Left lung (tissue), 10 donors: Measurements from ENCODE around the gene ELL. TPM values are rescaled to one million over a fixed set of nuclear protein-coding genes. Genes with fewer than 3 reads are reported as not detected.

ENCODE experiments used
- ATAC-seq: fragments of 200-7000 bp; cut with Tn5 transposase; one replicate; pipeline ENCODE4 v1.9.1; 2020; ENCODE audit warnings: moderate library complexity
- DNase-seq, 4 donors: peaks; one replicate each; pipeline ENCODE4 v3.0.0-alpha.2; 2013 to 2020
- H3K27ac ChIP-seq, 2 donors: fragments of 200-600 bp; sonication (generic) in 1 of 2; one replicate each; pipeline versions ENCODE4 v1.5.0 to v1.8.0; 2020 to 2021
- H3K27me3 ChIP-seq, 2 donors: fragments of 200-600 bp; sonication (generic) in 1 of 2; one replicate each; pipeline versions ENCODE4 v1.5.0 to v1.8.0; 2020 to 2021
- H3K36me3 ChIP-seq, 2 donors: fragments of 200-600 bp; sonication (generic) in 1 of 2; one replicate each; pipeline versions ENCODE4 v1.5.0 to v1.8.0; 2020 to 2021
- H3K4me1 ChIP-seq, 2 donors: fragments of 200-600 bp; one replicate each; pipeline ENCODE4 v1.8.0; 2021
- H3K4me3 ChIP-seq, 2 donors: fragments of 200-600 bp; sonication (generic) in 1 of 2; one replicate each; pipeline versions ENCODE4 v1.5.0 to v1.8.0; 2020 to 2021; ENCODE audit warnings: mild to moderate bottlenecking in 1 of 2
- H3K9me3 ChIP-seq, 2 donors: fragments of 200-600 bp; sonication (generic) in 1 of 2; one replicate each; pipeline versions ENCODE4 v1.5.0 to v1.8.0; 2020 to 2021
- CTCF ChIP-seq, 2 donors: fragments of 200-600 bp; sonication (generic) in 1 of 2; IDR thresholded peaks; one replicate each; pipeline versions ENCODE4 v1.5.0 to v1.8.0; 2021; ENCODE audit warnings: antibody characterized with exemption in 2 of 2
- intact Hi-C, 2 donors: fragments of 100-400 bp; cut with DNase I; formaldehyde crosslinking; loops; one replicate each; pipeline versions ENCODE4 v1.11.2 to v1.14.2; 2022
- polyA plus RNA-seq, 6 donors: library from polyadenylated mRNA; unstranded; fragments of 120-200 nt; gene quantifications; one replicate each; pipeline ENCODE4 v1.2.1, GENCODE V29; 2013; ENCODE audit not compliant: insufficient read length in 6 of 6
- total RNA-seq, 2 donors: library from RNA; stranded (reverse); fragmentation: NEBNext Ultra II Directional; extraction: Animal tissue kit (Norgen Biotek cat#: 25700); gene quantifications; one replicate each; pipeline ENCODE4 v1.2.1, GENCODE V29; 2021
- donor health status: DM: no; HTN: yes; CAD: no.
- donor health status: DM: no; HTN: no; CAD: no.

Gene ELL
- total and polyA plus RNA-seq, 8 donors: 8.5 to 22.9 (median 9.9) TPM

GRCh38 chr19:18483119-18483890 is 38.6 kb downstream of the ELL start:
- DNase-seq: no peak
- peak overlapping the region in 1 of 2 donors; percentile 33 for H3K27ac ChIP-seq
- intact Hi-C loops: no loop called here

GRCh38 chr19:18481505-18482222 is 40.2 kb downstream of the ELL start:
- DNase-seq: no peak
- intact Hi-C loops: no loop called here
- no peak for ATAC-seq

More at GRCh38 chr19:18483119-18483890, 38.6 kb downstream of the ELL start:
- ATAC-seq: no peak
- H3K9me3 ChIP-seq: no peaks in the 10 kb centered on the region
- H3K36me3 ChIP-seq: no peaks in the 10 kb centered on the region
- peaks cover 43 to 100% of the 10 kb centered on the region in 2 donors for H3K4me1 ChIP-seq
- no peaks in the 10 kb centered on the region for H3K27me3 ChIP-seq
- TF ChIP-seq CTCF (IDR thresholded peaks at IDR 0.05): no peak
- H3K4me3 ChIP-seq: no peak overlapping the region

GRCh38 chr19:18480006-18480691 is 41.7 kb downstream of the ELL start:
- Histone ChIP-seq H3K9me3 (no peaks in the 10 kb centered on the region), H3K4me3 (no peak overlapping the region), H3K27ac (peak overlapping the region; percentile 83 to 95), H3K27me3 (no peaks in the 10 kb centered on the region), H3K4me1 (peaks cover 35 to 100% of the 10 kb centered on the region in 2 donors), H3K36me3 (no peaks in the 10 kb centered on the region)
- intact Hi-C loops: no loop called here
- ATAC-seq: peak; percentile 73
- TF ChIP-seq CTCF (IDR thresholded peaks at IDR 0.05): no peak
- peak in 3 of 4 donors; percentile 51 to 89 (median 78) for DNase-seq

More at GRCh38 chr19:18481505-18482222, 40.2 kb downstream of the ELL start:
- no peaks in the 10 kb centered on the region for H3K36me3 ChIP-seq
- TF ChIP-seq CTCF (IDR thresholded peaks at IDR 0.05): no peak
- H3K4me3 ChIP-seq: no peak overlapping the region
- H3K4me1 ChIP-seq: peaks cover 45 to 100% of the 10 kb centered on the region in 2 donors
- H3K9me3 ChIP-seq: no peaks in the 10 kb centered on the region
- H3K27ac ChIP-seq: peak overlapping the region in 1 of 2 donors; percentile 95
- H3K27me3 ChIP-seq: no peaks in the 10 kb centered on the region

- peaks cover 34 to 99% of the 10 kb centered on the region in 2 donors for H3K4me1 ChIP-seq
- peak in 3 of 4 donors; percentile 82 to 92 (median 90) for DNase-seq
- H3K27ac ChIP-seq: peak overlapping the region; percentile 83 to 95
- H3K4me3 ChIP-seq: no peak overlapping the region
- no peaks in the 10 kb centered on the region for H3K9me3 ChIP-seq
- intact Hi-C loops: no loop called here
- ATAC-seq: peak; percentile 74
- no peaks in the 10 kb centered on the region for H3K27me3 ChIP-seq
- H3K36me3 ChIP-seq: no peaks in the 10 kb centered on the region
- TF ChIP-seq CTCF (IDR thresholded peaks at IDR 0.05): no peak
These were observed 43.1 kb downstream of the ELL start for GRCh38 chr19:18478545-18479311.
